GM23248 (cell line): ENCODE measurements around the gene BCAS1.

Source experiments
- EZH2 ChIP-seq: fragments of 200-600 bp; sonication (generic); IDR thresholded peaks from 2 replicates; pipeline ENCODE4 v1.6.1; 2018; ENCODE audit warnings: antibody characterized with exemption, mild to moderate bottlenecking; ENCODE audit not compliant: insufficient read depth, poor library complexity, severe bottlenecking
- EZH2phosphoT487 ChIP-seq: fragments of 200-600 bp; sonication (generic); IDR thresholded peaks from 2 replicates; pipeline ENCODE4 v1.6.1; 2018; ENCODE audit warnings: antibody characterized with exemption, moderate library complexity, mild to moderate bottlenecking, low read depth; ENCODE audit not compliant: insufficient read depth

- TF ChIP-seq EZH2phosphoT487 (no peak), EZH2 (no peak)
Measured at GRCh38 chr20:53939572-53940359, 130.6 kb downstream of the BCAS1 start.
